Measurements from ENCODE around the gene ZBTB7C.

GRCh38 chr18:48393170-48393569, 16.0 kb downstream of the ZBTB7C start:
- TF ChIP-seq CTCF (conservative IDR thresholded peaks at IDR 0.05; ENCODE audit: low read length) (no peak), EZH2phosphoT487 (IDR thresholded peaks at IDR 0.05; ENCODE audit: borderline replicate concordance, low read depth, low read length) (no peak)

Measured in OCI-LY7 (cell line).